RWPE2 (cell line): ENCODE measurements around the gene BTF3.
A peak's percentile ranks its signal among the peaks of the same experiment; 100 is the strongest.
"Not testable (repeated sequence)": the region's sequence is repeated elsewhere in the genome, so short reads cannot be mapped to it uniquely, and the experiment has no call there.

ENCODE experiments used
- ATAC-seq: fragments of 200-7000 bp; cut with Tn5 transposase; 3 replicates; pipeline ENCODE4 v1.9.1; 2021; ENCODE audit warnings: low read depth
- DNase-seq: peaks from one replicate; pipeline ENCODE4 v3.0.0-alpha.2; 2020; ENCODE audit warnings: low spot score
- H3K27ac ChIP-seq: fragments of 450-650 bp; 2 replicates; pipeline ENCODE4 v1.5.1; 2017; ENCODE audit warnings: mild to moderate bottlenecking; ENCODE audit not compliant: poor library complexity, severe bottlenecking
- H3K27me3 ChIP-seq: fragments of 250-450 bp; sonication (Bioruptor Pico); 2 replicates; pipeline ENCODE4 v1.5.1; 2021; ENCODE audit warnings: mild to moderate bottlenecking, moderate library complexity; ENCODE audit not compliant: insufficient read depth, poor library complexity, severe bottlenecking
- H3K36me3 ChIP-seq: fragments of 250-450 bp; sonication (Bioruptor Pico); 2 replicates; pipeline ENCODE4 v1.5.1; 2020; ENCODE audit warnings: low read depth, mild to moderate bottlenecking, moderate library complexity
- H3K4me1 ChIP-seq: fragments of 250-450 bp; sonication (Bioruptor Pico); 2 replicates; pipeline ENCODE4 v1.5.1; 2021; ENCODE audit warnings: mild to moderate bottlenecking, moderate library complexity; ENCODE audit not compliant: insufficient read depth, poor library complexity, severe bottlenecking
- H3K4me3 ChIP-seq: fragments of 250-450 bp; sonication (Bioruptor Pico); 2 replicates; pipeline ENCODE4 v1.5.1; 2021; ENCODE audit warnings: mild to moderate bottlenecking, moderate library complexity; ENCODE audit not compliant: severe bottlenecking
- H3K9me3 ChIP-seq: fragments of 250-450 bp; sonication (Bioruptor Pico); 2 replicates; pipeline ENCODE4 v1.5.1; 2021; ENCODE audit warnings: mild to moderate bottlenecking, moderate library complexity; ENCODE audit not compliant: severe bottlenecking
- CTCF ChIP-seq: fragments of 450-650 bp; IDR thresholded peaks from one replicate; pipeline ENCODE4 v1.5.1; 2017; ENCODE audit warnings: mild to moderate bottlenecking, moderate library complexity; ENCODE audit not compliant: poor library complexity, severe bottlenecking

Gene BTF3

GRCh38 chr5:73506459-73506955 is 8.3 kb downstream of the BTF3 start:
- Histone ChIP-seq H3K9me3 (no peaks in the 10 kb centered on the region), H3K4me3 (no peak overlapping the region), H3K27ac (no peak overlapping the region), H3K4me1 (no peaks in the 10 kb centered on the region), H3K27me3 (no peaks in the 10 kb centered on the region), H3K36me3 (peaks cover 47% of the 10 kb centered on the region)
- no peak for DNase-seq
- TF ChIP-seq CTCF: no peak
- ATAC-seq: peak; percentile 39

- Histone ChIP-seq H3K36me3 (peaks cover 42% of the 10 kb centered on the region), H3K27ac (no peak overlapping the region), H3K4me1 (no peaks in the 10 kb centered on the region), H3K4me3 (no peak overlapping the region), H3K27me3 (no peaks in the 10 kb centered on the region), H3K9me3 (no peaks in the 10 kb centered on the region)
- TF ChIP-seq CTCF: no peak
- DNase-seq: no peak
- peak; percentile 18; the same call in 1 of the 3 replicates for ATAC-seq
These were observed 8.8 kb downstream of the BTF3 start for GRCh38 chr5:73507062-73507461.

GRCh38 chr5:73508521-73508920 is 10.3 kb downstream of the BTF3 start:
- ATAC-seq, H3K27me3 ChIP-seq, H3K4me1 ChIP-seq, H3K9me3 ChIP-seq, DNase-seq, H3K4me3 ChIP-seq, H3K27ac ChIP-seq: not testable (repeated sequence)
- H3K36me3 ChIP-seq: peaks cover 27% of the 10 kb centered on the region

GRCh38 chr5:73513996-73514395 is 15.8 kb downstream of the BTF3 start:
- no peak for DNase-seq
- H3K4me3 ChIP-seq: no peak overlapping the region
- no peaks in the 10 kb centered on the region for H3K27me3 ChIP-seq
- H3K9me3 ChIP-seq: no peaks in the 10 kb centered on the region
- TF ChIP-seq CTCF: no peak
- no peak overlapping the region for H3K27ac ChIP-seq
- no peak for ATAC-seq
- H3K36me3 ChIP-seq: no peaks in the 10 kb centered on the region
- H3K4me1 ChIP-seq: peaks cover 10% of the 10 kb centered on the region

GRCh38 chr5:73514418-73514817 is 16.2 kb downstream of the BTF3 start:
- no peaks in the 10 kb centered on the region for H3K9me3 ChIP-seq
- H3K27me3 ChIP-seq: no peaks in the 10 kb centered on the region
- H3K27ac ChIP-seq: no peak overlapping the region
- no peak overlapping the region for H3K4me3 ChIP-seq
- H3K4me1 ChIP-seq: peaks cover 10% of the 10 kb centered on the region
- ATAC-seq (no peak), DNase-seq (no peak)
- H3K36me3 ChIP-seq: no peaks in the 10 kb centered on the region
- TF ChIP-seq CTCF: no peak
